B cell (primary cell): ENCODE results near the gene CADPS.

Source experiments
- CTCF ChIP-seq: fragments of 200-600 bp; IDR thresholded peaks from one replicate; pipeline ENCODE4 v1.8.0; 2022; ENCODE audit warnings: antibody characterized with exemption, mild to moderate bottlenecking
- EZH2 ChIP-seq: IDR thresholded peaks from 2 replicates; pipeline ENCODE4 v1.6.1; 2012; ENCODE audit warnings: borderline replicate concordance, low read depth, mild to moderate bottlenecking, moderate library complexity, low read length; ENCODE audit not compliant: insufficient read depth, poor library complexity, severe bottlenecking

- TF ChIP-seq CTCF (no peak), EZH2 (no peak)
These were observed 321.4 kb downstream of the CADPS start for GRCh38 chr3:62553811-62554210.
